Myocyte (in vitro differentiated cells): ENCODE data around the gene SLC1A4. TPM values are rescaled to one million over a fixed set of nuclear protein-coding genes. Genes with fewer than 3 reads are reported as not detected.

Experiments used
- DNase-seq: peaks from one replicate; pipeline ENCODE4 v3.0.0-alpha.2; 2012; ENCODE audit warnings: low read depth
- total RNA-seq: library from RNA; depleted of rRNA; stranded (reverse); fragments of >200 nt; gene quantifications from 2 replicates; pipeline ENCODE4 v1.2.3, GENCODE V29; 2014

Gene SLC1A4
- total RNA-seq, 1 donor from 2014 or later: 29.1 TPM

DNA sequence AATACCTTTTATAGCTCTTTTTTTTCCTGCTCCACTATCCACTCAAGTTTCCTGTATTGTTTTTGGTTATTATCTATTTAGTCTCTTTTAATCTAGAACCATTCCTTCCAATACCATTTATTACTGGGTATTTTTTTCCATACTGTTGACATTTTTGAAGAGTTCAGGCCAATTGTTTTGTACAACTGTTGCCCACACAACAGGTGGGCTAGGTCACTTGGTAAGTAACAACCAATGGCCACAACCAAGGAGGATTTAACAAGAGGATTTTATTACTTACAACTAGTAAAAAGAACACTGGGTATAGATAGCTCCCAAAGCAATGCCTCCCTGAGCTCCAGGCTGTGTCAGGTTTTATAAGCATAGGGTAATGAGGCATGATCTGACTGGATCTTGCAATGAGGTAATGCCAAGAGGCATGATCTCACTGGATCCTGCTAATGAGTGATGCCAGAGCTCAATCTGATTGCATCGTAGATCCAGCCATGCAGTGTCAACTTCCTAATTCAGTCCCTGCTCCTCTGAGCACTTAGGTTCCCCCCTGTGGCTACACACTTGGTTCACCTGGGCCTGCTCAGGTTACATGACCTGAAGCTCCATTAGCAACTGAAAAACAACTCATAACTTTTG, 59.9 kb downstream of the SLC1A4 start:
- DNase-seq: peak; percentile 28

- no peak for DNase-seq
These were observed 61.7 kb downstream of the SLC1A4 start for GRCh38 chr2:65050931-65051330.

DNA sequence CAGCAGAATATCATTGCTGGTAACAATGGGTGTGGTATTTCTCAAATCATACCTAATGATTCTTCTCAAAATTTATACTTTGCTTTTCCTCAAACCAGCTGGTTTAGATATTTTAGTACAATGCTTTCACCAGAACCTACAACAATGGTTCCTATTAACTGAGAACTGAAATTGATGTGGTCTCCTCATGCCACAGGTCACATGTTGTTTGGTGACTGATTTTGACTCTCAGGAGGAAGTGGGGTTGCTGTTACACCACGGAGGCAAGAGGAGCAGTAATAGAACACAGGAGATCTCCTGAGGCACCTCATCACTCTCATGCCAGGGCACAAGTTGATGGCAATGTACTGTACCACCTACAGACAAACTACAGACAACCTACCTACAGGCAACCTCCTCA, 64.0 kb downstream of the SLC1A4 start:
- DNase-seq: no peak

- DNase-seq: no peak
These were observed 65.7 kb downstream of the SLC1A4 start for GRCh38 chr2:65054749-65055421.

GRCh38 chr2:65055422-65056214, 66.4 kb downstream of the SLC1A4 start:
- DNase-seq: peak; percentile 89

DNA sequence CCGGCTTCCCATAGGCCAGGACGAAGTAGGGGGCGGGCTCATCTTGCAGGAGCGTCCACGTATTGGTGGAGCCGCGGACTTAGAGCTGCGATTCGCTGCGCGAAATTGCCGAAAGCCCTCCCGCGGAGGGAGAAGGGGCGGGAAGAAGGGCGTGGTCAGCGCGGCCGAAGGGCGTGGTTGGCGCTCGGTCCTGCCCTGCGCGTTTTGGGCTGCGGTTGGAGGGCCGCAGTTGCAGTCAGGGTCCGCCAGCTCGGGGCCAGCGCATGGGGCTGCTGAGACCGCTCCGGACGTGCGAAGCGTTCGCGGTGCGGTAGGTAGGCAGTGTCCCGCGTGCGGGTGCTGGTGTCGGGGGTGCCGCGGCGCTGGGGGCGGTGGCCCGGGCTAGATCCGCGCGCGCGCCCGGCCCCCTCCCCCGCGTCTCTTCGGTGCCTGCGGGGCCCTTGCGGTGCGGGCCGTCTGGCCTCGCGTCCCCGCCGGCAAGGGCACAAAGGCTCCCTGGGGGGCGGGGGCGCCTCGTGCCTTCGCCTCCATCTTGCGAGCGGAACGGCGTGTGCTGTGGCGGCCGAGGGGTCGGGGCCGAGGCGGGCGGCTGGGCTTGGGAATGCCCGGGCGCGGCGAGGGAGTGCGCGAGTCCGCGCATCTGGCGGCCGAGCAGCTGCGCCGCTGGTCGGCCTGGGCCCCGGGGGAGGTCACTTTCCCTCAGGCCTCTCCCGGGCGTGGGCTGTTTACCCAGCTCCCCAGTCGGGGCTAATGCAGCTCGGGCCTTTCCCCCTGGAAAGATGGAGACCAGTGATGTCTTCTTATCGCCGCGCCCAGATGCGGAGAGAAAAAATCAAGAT, 67.2 kb downstream of the SLC1A4 start, which contains the start of gene CEP68:
Gene CEP68, plus strand, starts transcription at position 202 of the 839 bp plus-strand sequence. CDS start 13,029 bp downstream, outside the sequence.
- DNase-seq: peak; percentile 98

DNA sequence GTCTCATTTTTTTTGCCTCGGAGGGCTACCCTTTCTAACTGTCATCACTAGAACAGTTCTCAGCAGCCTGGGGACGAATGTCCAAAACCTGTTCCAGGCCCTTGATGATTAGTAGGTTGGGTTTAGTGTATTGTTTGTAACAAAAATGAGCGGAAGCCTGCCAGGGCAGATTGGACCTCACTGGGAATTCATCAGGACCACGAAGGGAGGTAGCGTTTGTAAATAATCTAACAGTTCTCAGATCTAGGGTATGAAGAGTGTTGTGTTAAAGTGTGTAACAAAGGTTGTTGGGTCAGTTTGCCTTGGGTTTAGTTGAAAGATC, 67.8 kb downstream of the SLC1A4 start:
- no peak for DNase-seq

DNA sequence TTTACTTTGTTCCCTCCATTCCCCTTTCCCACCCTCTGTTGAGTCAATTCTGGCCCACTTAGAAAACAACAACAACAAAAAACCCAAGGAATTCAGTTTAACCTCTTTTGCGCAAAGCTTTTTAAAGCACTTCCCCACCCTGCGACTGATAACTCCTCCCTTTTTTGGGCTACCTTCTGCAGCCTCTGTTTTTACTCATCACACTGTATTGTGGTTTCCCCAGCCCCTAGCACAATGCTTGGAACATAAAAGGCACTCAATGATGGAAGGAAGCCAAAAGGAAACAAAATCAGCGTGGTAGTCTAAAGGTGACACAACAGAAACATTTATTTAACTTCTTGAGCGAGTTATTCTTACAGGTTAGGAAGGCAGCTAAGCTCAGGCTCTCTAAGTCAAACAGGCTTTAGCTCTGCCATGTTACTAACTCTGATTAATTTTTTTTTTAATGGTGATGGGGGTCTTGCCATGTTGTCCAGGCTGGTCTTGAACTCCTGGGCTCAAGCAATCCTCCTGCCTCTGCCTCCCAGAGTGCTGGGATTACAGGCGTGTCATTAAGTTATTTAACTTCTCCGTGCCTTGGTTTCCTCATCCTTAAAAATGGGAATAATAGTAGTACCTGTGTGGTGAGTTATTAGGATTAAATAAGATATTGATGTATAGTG, 68.3 kb downstream of the SLC1A4 start:
- DNase-seq: peak; percentile 71

DNA sequence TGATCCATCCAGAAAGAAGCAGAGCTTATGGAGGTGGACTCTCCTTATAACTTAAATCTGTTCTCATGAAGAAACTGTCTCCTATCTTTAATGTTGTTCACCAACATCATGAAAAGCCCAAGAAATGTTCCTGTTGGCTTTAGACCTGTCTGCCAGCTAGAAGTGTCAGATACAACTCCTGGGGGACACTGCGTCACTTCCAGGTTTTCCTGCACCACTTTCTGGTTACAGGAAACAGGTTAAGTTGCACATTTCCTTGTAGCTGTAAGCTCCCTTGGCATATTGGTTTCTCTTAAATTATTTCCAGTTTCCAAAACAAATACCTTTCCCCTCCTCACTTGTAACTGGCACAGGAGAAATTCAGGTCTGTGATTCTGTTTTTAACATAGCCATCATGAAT, 69.9 kb downstream of the SLC1A4 start:
- DNase-seq: no peak

- DNase-seq: peak; percentile 57
These were observed 72.1 kb downstream of the SLC1A4 start for GRCh38 chr2:65061146-65061909.

DNA sequence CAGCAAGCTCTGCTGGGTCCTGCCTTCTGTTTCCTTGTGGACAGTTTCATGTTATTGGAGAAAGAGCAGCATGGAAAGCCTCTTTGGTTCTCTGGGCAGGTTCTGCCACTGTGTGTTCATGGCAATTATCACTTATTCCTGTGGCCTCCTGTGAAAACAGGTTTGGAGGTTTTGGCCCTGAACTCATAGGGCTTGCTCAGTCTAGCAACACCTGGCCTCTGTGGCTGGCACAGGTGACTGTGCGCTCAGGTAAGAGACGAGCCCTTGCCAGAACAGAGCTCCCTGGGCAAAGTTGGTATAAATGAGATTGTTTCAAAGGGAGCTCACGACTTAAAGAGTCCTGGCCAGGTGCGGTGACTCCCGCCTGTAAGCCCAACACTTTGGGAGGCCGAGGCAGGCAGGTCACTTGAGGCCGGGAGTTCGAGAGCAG, 72.7 kb downstream of the SLC1A4 start:
- DNase-seq: no peak

- peak; percentile 88 for DNase-seq
These were observed 73.9 kb downstream of the SLC1A4 start for GRCh38 chr2:65062843-65063825.

GRCh38 chr2:65064728-65065552, 75.7 kb downstream of the SLC1A4 start:
- peak; percentile 92 for DNase-seq

GRCh38 chr2:65067806-65068553, 78.8 kb downstream of the SLC1A4 start:
- DNase-seq: peak; percentile 44

DNA sequence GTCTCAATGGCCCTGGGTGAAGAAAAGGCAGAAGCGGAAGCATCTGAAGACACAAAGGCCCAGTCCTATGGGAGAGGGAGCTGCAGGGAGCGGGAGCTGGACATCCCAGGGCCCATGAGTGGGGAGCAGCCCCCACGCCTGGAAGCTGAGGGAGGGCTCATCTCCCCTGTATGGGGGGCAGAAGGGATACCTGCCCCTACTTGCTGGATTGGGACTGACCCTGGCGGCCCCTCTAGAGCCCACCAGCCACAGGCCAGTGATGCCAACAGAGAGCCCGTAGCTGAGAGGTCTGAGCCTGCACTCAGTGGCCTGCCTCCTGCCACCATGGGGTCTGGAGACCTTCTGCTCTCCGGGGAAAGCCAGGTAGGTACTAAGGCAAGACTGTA, 80.2 kb downstream of the SLC1A4 start:
- no peak for DNase-seq

GRCh38 chr2:65070172-65070830, 81.1 kb downstream of the SLC1A4 start:
- DNase-seq: peak; percentile 49

- no peak for DNase-seq
These were observed 81.7 kb downstream of the SLC1A4 start for GRCh38 chr2:65070856-65071255.
